Endothelial cell (in vitro differentiated cells): ENCODE measurements around the gene DIS3L2. TPM values are rescaled to one million over a fixed set of nuclear protein-coding genes. Genes with fewer than 3 reads are reported as not detected.
A peak's percentile ranks its signal among the peaks of the same experiment; 100 is the strongest.

Source experiments
- DNase-seq: peaks from one replicate; pipeline ENCODE4 v3.0.0; 2021; ENCODE audit warnings: low spot score
- H3K27ac Mint-ChIP-seq: one replicate; pipeline ENCODE4 v1.8.0; 2021; ENCODE audit warnings: mixed read lengths, inconsistent platforms; ENCODE audit not compliant: unreplicated experiment
- H3K27me3 Mint-ChIP-seq: one replicate; pipeline ENCODE4 v1.8.0; 2021; ENCODE audit warnings: mild to moderate bottlenecking, moderate library complexity, mixed read lengths, inconsistent platforms; ENCODE audit not compliant: unreplicated experiment
- H3K36me3 Mint-ChIP-seq: one replicate; pipeline ENCODE4 v1.8.0; 2021; ENCODE audit warnings: mild to moderate bottlenecking, low read depth, mixed read lengths, inconsistent platforms; ENCODE audit not compliant: unreplicated experiment
- H3K4me1 Mint-ChIP-seq: one replicate; pipeline ENCODE4 v1.8.0; 2021; ENCODE audit warnings: mild to moderate bottlenecking, mixed read lengths, inconsistent platforms; ENCODE audit not compliant: unreplicated experiment
- H3K4me3 Mint-ChIP-seq: one replicate; pipeline ENCODE4 v1.8.0; 2021; ENCODE audit warnings: mild to moderate bottlenecking, mixed read lengths, inconsistent platforms; ENCODE audit not compliant: unreplicated experiment
- H3K9me3 Mint-ChIP-seq: one replicate; pipeline ENCODE4 v1.8.0; 2021; ENCODE audit warnings: mixed read lengths, inconsistent platforms; ENCODE audit not compliant: unreplicated experiment
- total RNA-seq: library from RNA; stranded (reverse); fragmentation: NEBNext Ultra II Directional; extraction: Animal tissue kit (Norgen Biotek cat#: 25700); gene quantifications from one replicate; pipeline ENCODE4 v1.2.1, GENCODE V29; 2021; ENCODE audit not compliant: unreplicated experiment
- TF ChIP-seq, protein P1 (sequence below): fragments of 200-600 bp; sonication (generic); IDR thresholded peaks from one replicate; pipeline ENCODE4 v1.5.0; 2021; ENCODE audit warnings: antibody characterized with exemption; ENCODE audit not compliant: unreplicated experiment

DIS3L2 gene
- total RNA-seq, 1 donor from 2014 or later = 42.1 TPM

DNA sequence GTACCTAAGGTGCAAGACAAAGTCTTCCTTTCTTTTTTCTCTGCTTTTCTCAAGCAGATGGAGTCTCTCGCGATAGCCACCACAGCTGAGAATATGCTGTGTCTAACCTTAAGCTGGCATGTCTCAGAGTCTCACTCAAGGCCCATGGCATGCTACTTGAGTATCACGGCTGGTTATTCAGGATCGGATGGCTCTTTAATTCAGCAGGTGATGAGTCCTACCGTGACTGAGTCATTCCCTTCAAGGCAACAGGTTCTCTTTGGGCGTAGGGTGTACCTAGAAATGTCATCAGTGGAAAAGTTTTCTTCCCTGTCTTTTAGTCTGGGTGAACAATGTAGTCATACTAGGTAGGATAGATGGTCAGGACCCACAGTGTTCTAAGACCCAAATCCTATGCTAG lies 136.2 kb downstream of the DIS3L2 start:
- DNase-seq = no peak
- H3K4me1 Mint-ChIP-seq = no peaks in the 10 kb centered on the region
- peaks cover 2% of the 10 kb centered on the region for H3K27me3 Mint-ChIP-seq
- H3K27ac Mint-ChIP-seq = no peak overlapping the region
- TF ChIP-seq, protein P1, sequence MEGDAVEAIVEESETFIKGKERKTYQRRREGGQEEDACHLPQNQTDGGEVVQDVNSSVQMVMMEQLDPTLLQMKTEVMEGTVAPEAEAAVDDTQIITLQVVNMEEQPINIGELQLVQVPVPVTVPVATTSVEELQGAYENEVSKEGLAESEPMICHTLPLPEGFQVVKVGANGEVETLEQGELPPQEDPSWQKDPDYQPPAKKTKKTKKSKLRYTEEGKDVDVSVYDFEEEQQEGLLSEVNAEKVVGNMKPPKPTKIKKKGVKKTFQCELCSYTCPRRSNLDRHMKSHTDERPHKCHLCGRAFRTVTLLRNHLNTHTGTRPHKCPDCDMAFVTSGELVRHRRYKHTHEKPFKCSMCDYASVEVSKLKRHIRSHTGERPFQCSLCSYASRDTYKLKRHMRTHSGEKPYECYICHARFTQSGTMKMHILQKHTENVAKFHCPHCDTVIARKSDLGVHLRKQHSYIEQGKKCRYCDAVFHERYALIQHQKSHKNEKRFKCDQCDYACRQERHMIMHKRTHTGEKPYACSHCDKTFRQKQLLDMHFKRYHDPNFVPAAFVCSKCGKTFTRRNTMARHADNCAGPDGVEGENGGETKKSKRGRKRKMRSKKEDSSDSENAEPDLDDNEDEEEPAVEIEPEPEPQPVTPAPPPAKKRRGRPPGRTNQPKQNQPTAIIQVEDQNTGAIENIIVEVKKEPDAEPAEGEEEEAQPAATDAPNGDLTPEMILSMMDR = no peak
- H3K4me3 Mint-ChIP-seq = no peak overlapping the region
- H3K36me3 Mint-ChIP-seq = peaks cover 14% of the 10 kb centered on the region
- no peaks in the 10 kb centered on the region for H3K9me3 Mint-ChIP-seq

DNA sequence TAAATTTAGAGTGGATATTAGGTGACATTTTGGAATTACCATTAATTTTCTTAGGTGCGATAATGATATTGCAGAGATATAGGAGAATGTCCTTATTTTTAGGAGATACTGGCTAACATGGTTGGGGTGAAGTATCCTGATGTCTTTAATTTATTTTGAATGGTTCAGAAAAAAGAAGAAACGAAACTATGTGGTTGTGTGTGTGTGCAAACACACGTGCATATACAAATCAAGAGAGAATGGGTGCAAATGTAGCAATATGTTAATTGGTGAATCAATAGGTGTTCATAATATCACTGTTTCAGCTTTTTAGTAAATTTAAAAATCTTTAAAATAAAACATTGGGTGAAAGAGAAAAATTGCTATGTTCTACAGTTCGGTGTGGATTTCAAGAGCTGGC lies 140.9 kb downstream of the DIS3L2 start:
- TF ChIP-seq, protein P1 = no peak
- Mint-ChIP-seq H3K4me3 (no peak overlapping the region), H3K4me1 (peaks cover 4% of the 10 kb centered on the region), H3K27me3 (peaks cover 2% of the 10 kb centered on the region), H3K9me3 (no peaks in the 10 kb centered on the region), H3K36me3 (peaks cover 3% of the 10 kb centered on the region), H3K27ac (no peak overlapping the region)
- DNase-seq = no peak

DNA sequence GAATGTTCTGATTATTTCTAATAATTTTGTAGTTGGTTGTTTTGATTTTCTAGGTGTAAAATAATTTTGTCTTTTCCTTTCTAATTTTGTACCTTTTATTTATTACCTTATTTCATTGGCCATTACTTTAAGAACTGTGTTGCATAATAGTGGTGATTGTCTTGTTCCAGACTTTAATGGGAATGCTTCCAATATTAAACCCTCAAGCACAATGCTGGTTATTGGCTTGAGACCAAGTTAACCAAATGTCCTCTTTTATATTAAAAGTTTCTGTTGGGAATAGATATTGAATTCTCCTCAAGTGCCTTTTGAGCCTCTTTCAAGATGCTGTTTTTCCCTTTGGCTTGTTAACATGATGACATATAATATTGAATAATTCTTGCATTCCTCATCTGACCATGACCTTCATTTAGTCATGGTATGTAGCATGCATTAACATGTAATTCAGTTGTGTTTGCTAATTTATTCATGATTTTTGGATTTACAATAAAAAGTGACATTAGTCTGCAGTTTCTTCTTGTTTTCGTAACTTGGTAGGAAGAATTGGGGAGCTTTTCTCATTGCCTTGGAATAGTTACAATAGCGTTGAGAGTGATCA lies 141.7 kb downstream of the DIS3L2 start:
- H3K4me1 Mint-ChIP-seq = peaks cover 4% of the 10 kb centered on the region

DNA sequence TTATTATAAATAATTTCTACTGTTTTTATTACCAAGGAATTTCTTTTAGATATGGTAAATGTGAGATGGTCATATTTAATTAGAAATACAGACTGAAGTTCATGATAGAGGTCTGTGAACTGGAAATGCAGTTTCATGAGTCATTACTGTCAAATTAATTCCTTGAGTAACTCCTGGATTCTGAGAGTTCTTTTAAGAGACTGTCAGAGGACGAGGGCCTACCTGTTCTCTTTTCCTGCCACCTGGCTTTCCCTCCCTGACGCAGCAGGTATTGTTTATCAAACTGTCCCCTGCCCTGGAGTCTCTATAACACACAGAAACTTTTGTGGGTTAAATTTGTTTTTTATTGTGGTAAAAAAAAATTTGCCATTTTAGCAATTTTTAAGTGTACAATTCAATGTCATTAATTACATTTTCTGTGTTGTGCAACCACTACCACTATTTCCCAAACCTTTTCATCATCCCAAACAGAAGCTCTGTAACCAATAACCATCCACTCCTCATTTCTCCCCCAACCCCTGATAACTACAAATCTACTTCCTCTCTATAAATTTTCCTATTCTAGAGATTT lies 142.6 kb downstream of the DIS3L2 start:
- no peak for DNase-seq
- H3K4me3 Mint-ChIP-seq = no peak overlapping the region
- no peaks in the 10 kb centered on the region for H3K9me3 Mint-ChIP-seq
- H3K4me1 Mint-ChIP-seq = peaks cover 4% of the 10 kb centered on the region
- no peak overlapping the region for H3K27ac Mint-ChIP-seq
- TF ChIP-seq, protein P1 = no peak
- no peaks in the 10 kb centered on the region for H3K27me3 Mint-ChIP-seq
- H3K36me3 Mint-ChIP-seq = peaks cover 3% of the 10 kb centered on the region

More for the DNA sequence above, 141.7 kb downstream of the DIS3L2 start:
- TF ChIP-seq, protein P1 = no peak
- H3K9me3 Mint-ChIP-seq = no peaks in the 10 kb centered on the region
- peaks cover 3% of the 10 kb centered on the region for H3K36me3 Mint-ChIP-seq
- no peak overlapping the region for H3K4me3 Mint-ChIP-seq
- DNase-seq = no peak
- no peaks in the 10 kb centered on the region for H3K27me3 Mint-ChIP-seq
- H3K27ac Mint-ChIP-seq = no peak overlapping the region

DNA sequence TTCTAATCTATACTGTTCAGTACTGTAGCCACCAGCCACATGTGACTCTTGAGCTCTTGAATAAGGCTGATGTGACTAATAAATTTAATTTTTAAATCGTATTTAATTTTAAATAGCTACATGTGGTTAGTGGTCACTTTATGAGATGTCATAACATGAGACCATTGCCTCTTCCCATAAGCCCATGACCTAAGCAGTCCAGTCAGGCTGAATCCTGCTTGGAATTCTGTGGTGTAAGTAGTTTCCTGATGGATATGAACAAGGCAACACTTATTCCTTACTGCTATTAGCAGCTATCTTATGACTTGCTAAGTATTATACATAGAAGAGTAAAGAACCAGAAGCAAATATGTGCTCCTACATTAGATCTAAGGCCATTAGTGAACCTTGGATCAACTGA lies 150.0 kb downstream of the DIS3L2 start:
- peaks cover 2% of the 10 kb centered on the region for H3K27me3 Mint-ChIP-seq
- no peaks in the 10 kb centered on the region for H3K9me3 Mint-ChIP-seq
- no peak for DNase-seq
- peak overlapping the region; percentile 5 for H3K4me3 Mint-ChIP-seq
- no peak overlapping the region for H3K27ac Mint-ChIP-seq
- peaks cover 20% of the 10 kb centered on the region for H3K36me3 Mint-ChIP-seq
- H3K4me1 Mint-ChIP-seq = peaks cover 16% of the 10 kb centered on the region
- TF ChIP-seq, protein P1 = no peak
